H7 (cell line): ENCODE results near the gene RCBTB2. TPM values are rescaled to one million over a fixed set of nuclear protein-coding genes. Genes with fewer than 3 reads are reported as not detected.

ENCODE experiments used
- DNase-seq: peaks from one replicate; pipeline ENCODE4 v3.0.0; 2012
- H3K27me3 ChIP-seq: 2 replicates; pipeline ENCODE4 v1.6.0; 2011; ENCODE audit warnings: mild to moderate bottlenecking, low read length; ENCODE audit not compliant: control insufficient read depth, insufficient read depth
- H3K36me3 ChIP-seq: replicated peaks from 2 replicates; pipeline ENCODE4 v1.5.1; 2011; ENCODE audit warnings: low read length; ENCODE audit not compliant: control insufficient read depth, insufficient read depth
- H3K4me3 ChIP-seq: 2 replicates; pipeline ENCODE4 v1.5.1; 2011; ENCODE audit warnings: low read depth, mild to moderate bottlenecking, control low read depth, low read length, moderate library complexity; ENCODE audit not compliant: insufficient read depth
- total RNA-seq: library from RNA; depleted of rRNA; stranded (reverse); fragments of >200 nt; shearing (Covaris generic); gene quantifications from 2 replicates; pipeline ENCODE4 v1.2.3, GENCODE V29; 2014

RCBTB2 gene
- total RNA-seq, 1 experiment from 2014 or later = 13.1 TPM

GRCh38 chr13:48501705-48502104, 31.2 kb downstream of the RCBTB2 start:
- Histone ChIP-seq H3K4me3 (no peak overlapping the region), H3K27me3 (no peaks in the 10 kb centered on the region), H3K36me3 (no peaks in the 10 kb centered on the region)
- DNase-seq = no peak

- Histone ChIP-seq H3K36me3 (no peaks in the 10 kb centered on the region), H3K27me3 (no peaks in the 10 kb centered on the region), H3K4me3 (no peak overlapping the region)
- DNase-seq = no peak
These were observed 32.2 kb downstream of the RCBTB2 start for GRCh38 chr13:48500652-48501197.

GRCh38 chr13:48497669-48498068, 35.2 kb downstream of the RCBTB2 start:
- no peak overlapping the region for H3K4me3 ChIP-seq
- DNase-seq = no peak
- H3K36me3 ChIP-seq = no peaks in the 10 kb centered on the region
- no peaks in the 10 kb centered on the region for H3K27me3 ChIP-seq

GRCh38 chr13:48496271-48497161, 36.4 kb downstream of the RCBTB2 start:
- H3K36me3 ChIP-seq = no peaks in the 10 kb centered on the region
- no peak overlapping the region for H3K4me3 ChIP-seq
- no peaks in the 10 kb centered on the region for H3K27me3 ChIP-seq
- no peak for DNase-seq

- Histone ChIP-seq H3K4me3 (no peak overlapping the region), H3K27me3 (no peaks in the 10 kb centered on the region), H3K36me3 (no peaks in the 10 kb centered on the region)
- no peak for DNase-seq
These were observed 38.0 kb downstream of the RCBTB2 start for GRCh38 chr13:48494874-48495273.

- Histone ChIP-seq H3K36me3 (no peaks in the 10 kb centered on the region), H3K27me3 (no peaks in the 10 kb centered on the region), H3K4me3 (no peak overlapping the region)
- DNase-seq = no peak
These were observed 39.0 kb downstream of the RCBTB2 start for GRCh38 chr13:48493851-48494250.

- Histone ChIP-seq H3K36me3 (no peaks in the 10 kb centered on the region; the same call in 1 of the 2 replicates), H3K4me3 (no peak overlapping the region), H3K27me3 (no peaks in the 10 kb centered on the region)
- no peak for DNase-seq
These were observed 39.7 kb downstream of the RCBTB2 start for GRCh38 chr13:48493066-48493765.

- no peak overlapping the region for H3K4me3 ChIP-seq
- no peak for DNase-seq
- no peaks in the 10 kb centered on the region for H3K27me3 ChIP-seq
- H3K36me3 ChIP-seq = no peaks in the 10 kb centered on the region; the same call in 1 of the 2 replicates
These were observed 40.3 kb downstream of the RCBTB2 start for GRCh38 chr13:48492470-48493065.

- no peak overlapping the region for H3K4me3 ChIP-seq
- H3K27me3 ChIP-seq = no peaks in the 10 kb centered on the region
- DNase-seq = no peak
- no peaks in the 10 kb centered on the region; the same call in 1 of the 2 replicates for H3K36me3 ChIP-seq
These were observed 40.8 kb downstream of the RCBTB2 start for GRCh38 chr13:48492096-48492440.

- Histone ChIP-seq H3K4me3 (no peak overlapping the region), H3K27me3 (no peaks in the 10 kb centered on the region), H3K36me3 (no peaks in the 10 kb centered on the region; the same call in 1 of the 2 replicates)
- DNase-seq = no peak
These were observed 41.3 kb downstream of the RCBTB2 start for GRCh38 chr13:48491423-48492095.

- H3K36me3 ChIP-seq = no peaks in the 10 kb centered on the region; the same call in 1 of the 2 replicates
- H3K4me3 ChIP-seq = no peak overlapping the region
- no peaks in the 10 kb centered on the region for H3K27me3 ChIP-seq
- no peak for DNase-seq
These were observed 42.6 kb downstream of the RCBTB2 start for GRCh38 chr13:48490241-48490640.

GRCh38 chr13:48489666-48490065, 43.2 kb downstream of the RCBTB2 start:
- H3K27me3 ChIP-seq = no peaks in the 10 kb centered on the region
- no peak overlapping the region for H3K4me3 ChIP-seq
- no peaks in the 10 kb centered on the region; the same call in 1 of the 2 replicates for H3K36me3 ChIP-seq
- no peak for DNase-seq

- H3K36me3 ChIP-seq = no peaks in the 10 kb centered on the region; the same call in 1 of the 2 replicates
- H3K4me3 ChIP-seq = no peak overlapping the region
- DNase-seq = no peak
- no peaks in the 10 kb centered on the region for H3K27me3 ChIP-seq
These were observed 43.9 kb downstream of the RCBTB2 start for GRCh38 chr13:48488995-48489394.

GRCh38 chr13:48487968-48488367, 44.9 kb downstream of the RCBTB2 start:
- H3K36me3 ChIP-seq = no peaks in the 10 kb centered on the region; the same call in 1 of the 2 replicates

More at GRCh38 chr13:48487968-48488367, 44.9 kb downstream of the RCBTB2 start:
- no peak for DNase-seq
- no peak overlapping the region for H3K4me3 ChIP-seq
- H3K27me3 ChIP-seq = no peaks in the 10 kb centered on the region
